ENCODE measurements around the gene ADAMTS4. TPM values are rescaled to one million over a fixed set of nuclear protein-coding genes. Genes with fewer than 3 reads are reported as not detected.
A peak's percentile ranks its signal among the peaks of the same experiment; 100 is the strongest.

ADAMTS4 gene
- 0.22 and 0.24 TPM in 2 replicates for total RNA-seq
- long read RNA-seq = 0 reads

- H3K4me1 Mint-ChIP-seq (ENCODE audit: low read depth) = peaks cover 13% of the 10 kb centered on the region
- no peak within 1 kb of the TSS for H3K4me3 Mint-ChIP-seq (ENCODE audit: low read depth)
- DNase-seq (ENCODE audit: low spot score, unreplicated experiment) = no peak
These were observed at the start of gene ADAMTS4 for GRCh38 chr1:161198897-161199431. ADAMTS4 (minus strand) TSS chr1:161199054; CDS start chr1:161198627, 427 bp downstream.

GRCh38 chr1:161244888-161245287 lies 46.0 kb upstream of the ADAMTS4 start:
- no peak for DNase-seq (ENCODE audit: low spot score, unreplicated experiment)
- Mint-ChIP-seq H3K9me3 (ENCODE audit: low read depth) (peaks cover 2% of the 10 kb centered on the region), H3K4me1 (ENCODE audit: low read depth) (peaks cover 5% of the 10 kb centered on the region), H3K36me3 (ENCODE audit: insufficient read depth) (no peaks in the 10 kb centered on the region), H3K4me3 (ENCODE audit: low read depth) (no peak overlapping the region), H3K27me3 (no peaks in the 10 kb centered on the region), H3K27ac (no peak overlapping the region)
- TF ChIP-seq CTCF (IDR thresholded peaks at IDR 0.05; ENCODE audit: unreplicated experiment) = no peak

More at GRCh38 chr1:161198897-161199431, at the start of gene ADAMTS4:
- Mint-ChIP-seq H3K27ac (peak within 1 kb of the TSS; percentile 47), H3K36me3 (ENCODE audit: insufficient read depth) (peaks cover under 1% of the 10 kb centered on the region), H3K27me3 (peaks cover 3% of the 10 kb centered on the region), H3K9me3 (ENCODE audit: low read depth) (no peaks in the 10 kb centered on the region)
- no peak for TF ChIP-seq CTCF (IDR thresholded peaks at IDR 0.05; ENCODE audit: unreplicated experiment)

GRCh38 chr1:161242313-161242712 lies 43.5 kb upstream of the ADAMTS4 start:
- H3K36me3 Mint-ChIP-seq (ENCODE audit: insufficient read depth) = no peaks in the 10 kb centered on the region
- no peak for DNase-seq (ENCODE audit: low spot score, unreplicated experiment)
- peaks cover 5% of the 10 kb centered on the region for H3K4me1 Mint-ChIP-seq (ENCODE audit: low read depth)
- no peaks in the 10 kb centered on the region for H3K27me3 Mint-ChIP-seq
- no peak overlapping the region for H3K4me3 Mint-ChIP-seq (ENCODE audit: low read depth)
- no peaks in the 10 kb centered on the region for H3K9me3 Mint-ChIP-seq (ENCODE audit: low read depth)
- TF ChIP-seq CTCF (IDR thresholded peaks at IDR 0.05; ENCODE audit: unreplicated experiment) = no peak
- H3K27ac Mint-ChIP-seq = no peak overlapping the region

GRCh38 chr1:161241682-161242081 lies 42.8 kb upstream of the ADAMTS4 start:
- no peaks in the 10 kb centered on the region for H3K27me3 Mint-ChIP-seq
- DNase-seq (ENCODE audit: low spot score, unreplicated experiment) = no peak
- no peaks in the 10 kb centered on the region for H3K9me3 Mint-ChIP-seq (ENCODE audit: low read depth)
- H3K4me1 Mint-ChIP-seq (ENCODE audit: low read depth) = peaks cover 5% of the 10 kb centered on the region
- H3K36me3 Mint-ChIP-seq (ENCODE audit: insufficient read depth) = no peaks in the 10 kb centered on the region
- no peak overlapping the region for H3K4me3 Mint-ChIP-seq (ENCODE audit: low read depth)
- no peak for TF ChIP-seq CTCF (IDR thresholded peaks at IDR 0.05; ENCODE audit: unreplicated experiment)
- no peak overlapping the region for H3K27ac Mint-ChIP-seq

GRCh38 chr1:161238039-161238473 lies 39.2 kb upstream of the ADAMTS4 start, which contains the start of gene NR1I3:
NR1I3 (minus strand) TSS chr1:161238203; CDS start chr1:161236565, 1,638 bp downstream.
- no peak for DNase-seq (ENCODE audit: low spot score, unreplicated experiment)
- Mint-ChIP-seq H3K4me1 (ENCODE audit: low read depth) (peaks cover 2% of the 10 kb centered on the region), H3K9me3 (ENCODE audit: low read depth) (no peaks in the 10 kb centered on the region), H3K27me3 (no peaks in the 10 kb centered on the region), H3K4me3 (ENCODE audit: low read depth) (no peak within 1 kb of the TSS), H3K36me3 (ENCODE audit: insufficient read depth) (no peaks in the 10 kb centered on the region), H3K27ac (peak within 1 kb of the TSS; percentile 10)
- TF ChIP-seq CTCF (IDR thresholded peaks at IDR 0.05; ENCODE audit: unreplicated experiment) = no peak
